Mammary microvascular endothelial cell (primary cell): ENCODE data around the gene CAPSL. TPM values are rescaled to one million over a fixed set of nuclear protein-coding genes. Genes with fewer than 3 reads are reported as not detected.

ENCODE experiments used
- total RNA-seq: library from RNA; depleted of rRNA; stranded (reverse); fragments of >200 nt; gene quantifications from 2 replicates; pipeline ENCODE4 v1.2.3, GENCODE V29; 2015

The CAPSL gene
- total RNA-seq, result not detected in 2 replicates

DNA sequence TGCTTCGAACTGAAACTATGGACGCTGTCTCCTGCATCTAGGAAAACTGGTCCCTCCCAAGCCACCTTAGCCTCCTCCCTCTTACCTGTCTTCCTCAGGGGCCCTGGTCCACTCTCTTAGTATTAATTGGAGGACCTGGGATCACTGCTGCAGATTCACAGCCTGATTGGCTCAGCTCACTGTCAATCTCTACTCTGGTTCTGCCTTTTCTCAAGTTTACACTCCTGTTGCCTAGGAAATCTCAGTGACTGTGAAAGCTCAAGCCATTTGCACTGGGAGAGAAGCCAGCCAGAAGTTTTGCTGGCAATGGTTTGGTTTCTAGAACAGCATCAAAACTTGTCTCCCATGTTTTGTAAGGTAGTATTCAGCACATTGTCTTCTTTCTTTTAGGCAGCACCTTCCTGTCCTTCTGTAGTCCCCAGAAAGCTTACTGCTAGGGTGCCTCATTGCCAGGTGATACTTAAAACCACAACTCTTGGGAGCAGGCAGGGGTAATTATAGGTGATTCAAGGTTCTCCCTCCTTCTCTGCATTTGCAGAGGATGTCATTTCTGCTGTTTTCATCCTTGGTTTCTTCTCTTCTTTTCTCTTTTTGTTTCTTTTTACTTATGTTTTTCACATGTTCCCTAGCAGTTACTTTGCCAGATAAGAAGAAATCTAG is at the start of gene CAPSL:
Gene CAPSL, minus strand, starts transcription at position 55 of the 660 bp plus-strand sequence. CDS start 17,502 bp downstream, outside the sequence.

DNA sequence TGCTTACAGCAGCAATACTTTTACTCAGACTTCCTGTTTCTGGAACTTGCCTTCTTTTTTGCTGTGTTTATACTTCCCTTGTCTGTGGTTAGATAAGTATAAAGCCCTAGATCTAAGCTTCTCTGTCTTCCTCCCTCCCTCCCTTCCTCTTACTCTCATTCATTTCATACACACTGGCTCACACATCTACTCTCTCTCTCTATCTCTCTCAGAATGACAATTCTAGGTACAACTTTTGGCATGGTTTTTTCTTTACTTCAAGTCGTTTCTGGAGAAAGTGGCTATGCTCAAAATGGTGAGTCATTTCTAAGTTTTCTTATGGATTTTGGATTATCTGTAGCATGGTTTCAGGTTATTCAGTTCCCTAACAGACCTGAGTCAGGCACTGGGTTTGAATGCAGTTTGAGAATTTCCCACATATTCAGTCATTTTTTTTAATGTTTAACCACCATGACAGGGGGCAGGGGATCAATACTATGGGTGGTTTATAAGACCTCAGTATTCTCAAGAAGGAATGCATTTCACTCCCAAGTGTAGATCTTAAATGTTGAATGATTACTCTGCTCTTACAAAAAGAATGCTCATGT is 81.6 kb downstream of the CAPSL start, which contains the start of gene IL7R:
Gene IL7R, plus strand, starts transcription at position 127 of the 587 bp plus-strand sequence. Its CDS starts 87 bp downstream, at position 214.

Other genes starting within 250 kb of the CAPSL start
- gene IL7R, start 81.7 kb downstream of the CAPSL start, total RNA-seq, result 1.8 and 3.8 TPM in 2 replicates
- gene UGT3A1, start 52.8 kb upstream of the CAPSL start, total RNA-seq, result not detected in 2 replicates
- not detected in 2 replicates for gene UGT3A2, start 128.3 kb upstream of the CAPSL start, total RNA-seq
- gene LMBRD2, start 213.3 kb upstream of the CAPSL start, total RNA-seq, result 4.2 and 4.5 TPM in 2 replicates
- 30.1 and 40.9 TPM in 2 replicates for gene SKP2, start 213.5 kb upstream of the CAPSL start, total RNA-seq